Breast epithelium (tissue), 4 donors: ENCODE results near the gene METTL5. TPM values are rescaled to one million over a fixed set of nuclear protein-coding genes. Genes with fewer than 3 reads are reported as not detected.

Experiments
- DNase-seq, 2 donors: peaks; one replicate each; pipeline ENCODE4 v3.0.0-alpha.2; 2019; ENCODE audit warnings: low spot score in 2 of 2
- H3K27ac ChIP-seq, 2 donors: fragments of 200-600 bp; sonication (generic) in 1 of 2; one replicate each; pipeline ENCODE4 v1.5.1; 2016 to 2019; ENCODE audit warnings: mild to moderate bottlenecking in 1 of 2
- H3K27me3 ChIP-seq, 2 donors: fragments of 200-600 bp; sonication (generic) in 1 of 2; one replicate each; pipeline versions ENCODE4 v1.5.1 to v1.6.0; 2017 to 2019; ENCODE audit warnings: control low read depth in 1 of 2, mild to moderate bottlenecking in 1 of 2
- H3K36me3 ChIP-seq: fragments of 200-600 bp; one replicate; pipeline ENCODE4 v1.5.1; 2019
- H3K4me1 ChIP-seq, 2 donors: fragments of 200-600 bp; sonication (generic); one replicate each; pipeline ENCODE4 v1.5.1; 2016 to 2019; ENCODE audit warnings: control low read depth in 1 of 2
- H3K4me3 ChIP-seq, 3 donors: fragments of 200-600 bp; sonication (generic); 1 replicate in 2 of 3; 2 replicates in 1 of 3; pipeline ENCODE4 v1.5.1; 2016 to 2019; ENCODE audit warnings: mild to moderate bottlenecking in 3 of 3, moderate library complexity in 2 of 3
- H3K9me3 ChIP-seq, 2 donors: fragments of 200-600 bp; sonication (generic) in 1 of 2; one replicate each; pipeline ENCODE4 v1.5.1; 2016 to 2019; ENCODE audit warnings: control low read depth in 1 of 2
- CTCF ChIP-seq, 3 donors: fragments of 450-650 bp; IDR thresholded peaks; one replicate each; pipeline ENCODE4 v1.5.1; 2016 to 2017; ENCODE audit warnings: antibody characterized with exemption in 3 of 3, mild to moderate bottlenecking in 3 of 3, moderate library complexity in 3 of 3
- POLR2A ChIP-seq: fragments of 450-650 bp; IDR thresholded peaks from one replicate; pipeline ENCODE4 v1.6.1; 2016; ENCODE audit warnings: antibody characterized with exemption, mild to moderate bottlenecking, moderate library complexity
- POLR2AphosphoS5 ChIP-seq, 3 donors: sonication (generic); formaldehyde crosslinking; IDR thresholded peaks; one replicate each; pipeline ENCODE4 v1.6.1; 2017; ENCODE audit warnings: antibody characterized with exemption in 3 of 3
- intact Hi-C: fragments of 100-400 bp; cut with DNase I; formaldehyde crosslinking; loops from one replicate; pipeline ENCODE4 v1.15.1; 2023; ENCODE audit warnings: low total_unique reads
- total RNA-seq, 3 donors: library from RNA; depleted of rRNA; stranded (reverse); fragments of >200 nt; gene quantifications; one replicate each; pipeline ENCODE4 v1.1.0, GENCODE V29; 2016

METTL5 gene
- total RNA-seq, 3 donors from 2014 or later = 43.6 to 75.2 (median 52.7) TPM

GRCh38 chr2:169803480-169803879 lies 21.2 kb downstream of the METTL5 start:
- no peaks in the 10 kb centered on the region for H3K27me3 ChIP-seq
- peak overlapping the region in 1 of 2 donors; percentile 8 for H3K27ac ChIP-seq
- intact Hi-C loops = no loop called here
- no peak for DNase-seq
- no peaks in the 10 kb centered on the region for H3K4me1 ChIP-seq
- TF ChIP-seq CTCF (IDR thresholded peaks at IDR 0.05) = no peak
- TF ChIP-seq POLR2AphosphoS5 (IDR thresholded peaks at IDR 0.05) = no peak
- H3K36me3 ChIP-seq = peaks cover 6% of the 10 kb centered on the region
- H3K9me3 ChIP-seq = no peaks in the 10 kb centered on the region
- H3K4me3 ChIP-seq = no peak overlapping the region

GRCh38 chr2:169798718-169799592 lies 25.8 kb downstream of the METTL5 start, which contains the start of gene SSB:
TSS of gene SSB (plus strand) at chr2:169798871. CDS start at chr2:169800961, 2,090 bp downstream.
- DNase-seq = peak; percentile 77 to 84
- no peaks in the 10 kb centered on the region for H3K9me3 ChIP-seq
- no peaks in the 10 kb centered on the region for H3K4me1 ChIP-seq
- peak within 1 kb of the TSS; percentile 89 to 91 for H3K27ac ChIP-seq
- no peaks in the 10 kb centered on the region for H3K36me3 ChIP-seq
- H3K27me3 ChIP-seq = no peaks in the 10 kb centered on the region
- TF ChIP-seq POLR2A = peak; percentile 51
- no peak for TF ChIP-seq CTCF (IDR thresholded peaks at IDR 0.05)
- peak; percentile 66 to 86 (median 74) for TF ChIP-seq POLR2AphosphoS5 (IDR thresholded peaks at IDR 0.05)
- intact Hi-C loops = no loop called here
- H3K4me3 ChIP-seq = peak within 1 kb of the TSS; percentile 69 to 95 (median 95)

GRCh38 chr2:169798397-169798717 lies 26.3 kb downstream of the METTL5 start:
- DNase-seq = no peak
- intact Hi-C loops = no loop called here
- no peaks in the 10 kb centered on the region for H3K36me3 ChIP-seq
- peak overlapping the region; percentile 89 to 91 for H3K27ac ChIP-seq
- H3K27me3 ChIP-seq = no peaks in the 10 kb centered on the region
- no peak for TF ChIP-seq CTCF (IDR thresholded peaks at IDR 0.05)
- no peak for TF ChIP-seq POLR2AphosphoS5 (IDR thresholded peaks at IDR 0.05)
- no peak for TF ChIP-seq POLR2A
- peak overlapping the region; percentile 69 to 95 (median 95) for H3K4me3 ChIP-seq
- H3K9me3 ChIP-seq = no peaks in the 10 kb centered on the region
- no peaks in the 10 kb centered on the region for H3K4me1 ChIP-seq

GRCh38 chr2:169797601-169798000 lies 27.1 kb downstream of the METTL5 start:
- intact Hi-C loops = no loop called here
- no peak for DNase-seq
- TF ChIP-seq POLR2A (no peak), POLR2AphosphoS5 (IDR thresholded peaks at IDR 0.05) (no peak), CTCF (IDR thresholded peaks at IDR 0.05) (no peak)
- Histone ChIP-seq H3K36me3 (no peaks in the 10 kb centered on the region), H3K4me3 (no peak overlapping the region), H3K4me1 (no peaks in the 10 kb centered on the region), H3K9me3 (no peaks in the 10 kb centered on the region), H3K27ac (no peak overlapping the region), H3K27me3 (no peaks in the 10 kb centered on the region)

GRCh38 chr2:169796441-169796840 lies 28.3 kb downstream of the METTL5 start:
- H3K36me3 ChIP-seq = no peaks in the 10 kb centered on the region

More at GRCh38 chr2:169796441-169796840, 28.3 kb downstream of the METTL5 start:
- H3K4me1 ChIP-seq = no peaks in the 10 kb centered on the region
- no peak for DNase-seq
- intact Hi-C loops = no loop called here
- H3K9me3 ChIP-seq = no peaks in the 10 kb centered on the region
- H3K27me3 ChIP-seq = no peaks in the 10 kb centered on the region
- no peak overlapping the region for H3K27ac ChIP-seq
- no peak overlapping the region for H3K4me3 ChIP-seq
- no peak for TF ChIP-seq POLR2AphosphoS5 (IDR thresholded peaks at IDR 0.05)
- no peak for TF ChIP-seq CTCF (IDR thresholded peaks at IDR 0.05)
- TF ChIP-seq POLR2A = no peak
